GM12864 (cell line): ENCODE measurements around the gene ADRB2.
A peak's percentile ranks its signal among the peaks of the same experiment; 100 is the strongest.

ENCODE experiments used
- DNase-seq: peaks from one replicate; pipeline ENCODE4 v3.0.0-alpha.2; 2011; ENCODE audit warnings: low read depth
- H3K4me3 ChIP-seq: 2 replicates; pipeline ENCODE4 v1.5.1; 2011; ENCODE audit warnings: mild to moderate bottlenecking, low read depth, low read length, control low read depth
- TF ChIP-seq, protein P1 (sequence below): IDR thresholded peaks from 2 replicates; pipeline ENCODE4 v1.5.1; 2011; ENCODE audit warnings: low read depth, mild to moderate bottlenecking, moderate library complexity, low read length, control low read depth, inconsistent platforms; ENCODE audit errors: missing control alignments

The ADRB2 gene

DNA sequence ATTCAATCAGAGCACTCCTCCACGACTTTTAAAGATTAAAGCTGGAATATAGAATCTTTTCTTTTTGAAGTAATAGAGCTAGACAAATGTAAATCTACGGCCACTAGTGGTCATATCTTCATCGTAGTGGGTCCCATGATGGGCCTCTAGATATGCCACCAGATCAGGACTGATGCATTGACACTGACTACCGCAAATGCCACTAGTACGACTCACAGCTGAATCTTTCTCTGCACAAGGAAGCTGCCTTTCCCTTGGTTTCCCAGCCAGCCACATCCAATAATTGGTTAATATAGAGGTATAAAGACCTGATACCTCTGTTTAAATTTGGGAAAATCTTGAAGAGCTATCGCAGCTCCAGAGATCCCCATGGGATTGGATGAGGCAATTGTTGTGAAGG lies 37.8 kb upstream of the ADRB2 start:
- TF ChIP-seq, protein P1, sequence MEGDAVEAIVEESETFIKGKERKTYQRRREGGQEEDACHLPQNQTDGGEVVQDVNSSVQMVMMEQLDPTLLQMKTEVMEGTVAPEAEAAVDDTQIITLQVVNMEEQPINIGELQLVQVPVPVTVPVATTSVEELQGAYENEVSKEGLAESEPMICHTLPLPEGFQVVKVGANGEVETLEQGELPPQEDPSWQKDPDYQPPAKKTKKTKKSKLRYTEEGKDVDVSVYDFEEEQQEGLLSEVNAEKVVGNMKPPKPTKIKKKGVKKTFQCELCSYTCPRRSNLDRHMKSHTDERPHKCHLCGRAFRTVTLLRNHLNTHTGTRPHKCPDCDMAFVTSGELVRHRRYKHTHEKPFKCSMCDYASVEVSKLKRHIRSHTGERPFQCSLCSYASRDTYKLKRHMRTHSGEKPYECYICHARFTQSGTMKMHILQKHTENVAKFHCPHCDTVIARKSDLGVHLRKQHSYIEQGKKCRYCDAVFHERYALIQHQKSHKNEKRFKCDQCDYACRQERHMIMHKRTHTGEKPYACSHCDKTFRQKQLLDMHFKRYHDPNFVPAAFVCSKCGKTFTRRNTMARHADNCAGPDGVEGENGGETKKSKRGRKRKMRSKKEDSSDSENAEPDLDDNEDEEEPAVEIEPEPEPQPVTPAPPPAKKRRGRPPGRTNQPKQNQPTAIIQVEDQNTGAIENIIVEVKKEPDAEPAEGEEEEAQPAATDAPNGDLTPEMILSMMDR: no peak
- no peak for DNase-seq
- H3K4me3 ChIP-seq: no peak overlapping the region

DNA sequence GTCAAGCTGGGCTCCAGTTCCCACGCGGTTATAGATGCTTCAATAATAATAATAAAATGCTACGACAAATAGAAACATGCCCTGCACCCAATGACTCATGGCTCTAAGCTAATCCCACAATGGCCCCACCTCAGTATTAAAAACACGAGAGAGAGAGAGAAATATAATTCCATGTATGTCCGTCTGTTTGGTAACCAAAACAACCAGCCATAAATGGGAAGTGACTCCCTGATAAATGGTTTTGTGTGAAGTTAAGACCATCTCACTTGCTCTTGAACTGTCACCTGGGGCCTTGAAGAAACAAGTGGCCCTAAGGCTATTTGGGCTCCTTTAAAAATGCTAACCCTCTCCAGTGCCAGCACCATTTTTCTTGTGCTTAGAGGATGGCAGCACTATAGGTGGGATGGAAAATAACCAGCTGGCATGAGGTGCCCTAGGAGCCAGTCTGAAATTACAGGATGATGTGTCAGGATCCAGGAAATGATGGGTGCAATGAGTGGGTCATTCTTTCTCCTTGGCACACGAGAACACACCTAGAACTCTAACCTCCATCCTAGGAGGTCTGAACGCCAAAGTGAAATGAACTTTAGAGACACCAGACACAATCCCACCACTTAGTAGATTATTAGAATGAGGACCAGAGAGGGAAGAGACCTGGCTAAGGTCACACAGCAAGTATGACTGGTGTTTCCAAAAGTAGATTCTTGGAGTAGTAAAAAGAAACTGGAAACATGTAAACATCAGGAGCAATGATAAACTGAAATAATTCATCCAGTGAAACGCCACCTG lies 35.7 kb upstream of the ADRB2 start:
- H3K4me3 ChIP-seq: no peak overlapping the region
- no peak for DNase-seq
- TF ChIP-seq, protein P1: no peak

DNA sequence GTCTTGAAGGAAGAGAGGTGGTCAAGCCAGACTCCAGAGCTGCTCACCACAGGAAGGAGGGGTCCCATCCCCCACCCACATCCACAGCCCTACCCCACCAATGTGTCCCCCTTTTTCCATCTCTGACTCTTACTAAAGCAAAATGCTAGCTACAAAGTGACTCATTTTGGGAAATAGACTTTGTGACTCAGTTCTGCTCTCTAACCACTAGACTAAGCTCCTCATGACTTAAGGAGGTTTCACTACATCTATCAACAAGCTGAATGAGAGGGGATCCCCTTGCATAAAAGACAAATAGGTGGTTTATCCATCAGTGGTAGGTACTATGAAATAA lies 35.1 kb upstream of the ADRB2 start:
- DNase-seq: peak; percentile 58

DNA sequence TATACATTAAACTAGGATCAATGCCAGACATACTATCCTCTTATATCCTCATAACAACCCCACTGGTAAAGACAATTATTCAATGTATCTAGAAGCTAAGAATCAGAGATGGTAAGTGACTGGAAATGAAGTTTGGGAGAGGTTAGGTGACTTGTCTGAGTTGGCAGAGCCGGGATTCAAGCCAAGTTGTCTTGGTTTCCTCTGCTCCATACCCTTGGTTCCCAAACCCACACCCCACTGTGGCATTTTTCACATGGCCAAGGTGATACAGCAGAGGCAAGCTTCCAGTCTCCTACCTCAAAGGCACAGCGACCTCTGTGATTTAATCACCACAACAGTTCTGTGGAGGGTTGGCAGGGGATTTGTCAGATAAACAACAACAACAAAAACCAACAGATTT lies 34.7 kb upstream of the ADRB2 start:
- H3K4me3 ChIP-seq: no peak overlapping the region
- DNase-seq: no peak
- TF ChIP-seq, protein P1: no peak

More for the DNA sequence above, 35.1 kb upstream of the ADRB2 start:
- no peak overlapping the region for H3K4me3 ChIP-seq
- TF ChIP-seq, protein P1: no peak

DNA sequence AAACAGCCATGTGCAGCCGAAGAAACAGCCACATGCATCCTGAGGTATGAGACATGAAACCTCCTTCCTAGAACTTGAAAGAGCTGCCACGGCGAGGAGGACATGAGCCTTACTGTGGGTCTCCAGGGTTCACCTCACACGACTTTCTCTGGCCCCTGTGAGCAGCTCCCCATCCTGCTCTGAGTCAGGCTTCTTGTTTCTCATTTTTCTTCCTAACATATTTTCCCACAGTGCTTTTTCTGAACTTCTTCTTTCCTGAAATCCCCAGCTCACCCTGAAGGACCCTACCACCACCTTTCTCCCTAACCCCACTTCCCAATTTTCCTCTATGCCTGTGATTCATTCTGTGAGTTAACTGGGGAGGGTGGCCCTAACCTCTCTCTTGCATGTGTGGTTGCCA lies 33.7 kb upstream of the ADRB2 start:
- TF ChIP-seq, protein P1: no peak
- no peak overlapping the region for H3K4me3 ChIP-seq
- no peak for DNase-seq

DNA sequence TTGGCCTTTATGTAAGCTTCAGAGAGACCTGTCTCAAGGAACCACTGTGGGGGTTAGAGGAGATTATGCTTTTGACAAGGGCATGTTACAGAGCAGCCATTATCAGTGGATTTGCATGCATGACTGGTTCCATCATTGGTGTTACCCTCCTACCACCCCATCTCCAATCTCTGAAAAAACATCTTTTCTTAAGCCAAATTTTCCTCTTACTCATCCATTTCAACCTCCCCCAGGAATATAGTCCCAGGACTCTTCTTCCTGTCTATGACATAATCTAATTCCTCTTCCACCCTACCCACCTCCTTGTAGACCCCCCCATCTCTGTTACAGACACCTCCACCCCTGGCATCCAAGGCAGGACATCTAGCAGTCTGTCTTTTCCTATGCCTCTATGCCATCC lies 33.1 kb upstream of the ADRB2 start:
- DNase-seq: no peak
- TF ChIP-seq, protein P1: no peak
- no peak overlapping the region for H3K4me3 ChIP-seq

DNA sequence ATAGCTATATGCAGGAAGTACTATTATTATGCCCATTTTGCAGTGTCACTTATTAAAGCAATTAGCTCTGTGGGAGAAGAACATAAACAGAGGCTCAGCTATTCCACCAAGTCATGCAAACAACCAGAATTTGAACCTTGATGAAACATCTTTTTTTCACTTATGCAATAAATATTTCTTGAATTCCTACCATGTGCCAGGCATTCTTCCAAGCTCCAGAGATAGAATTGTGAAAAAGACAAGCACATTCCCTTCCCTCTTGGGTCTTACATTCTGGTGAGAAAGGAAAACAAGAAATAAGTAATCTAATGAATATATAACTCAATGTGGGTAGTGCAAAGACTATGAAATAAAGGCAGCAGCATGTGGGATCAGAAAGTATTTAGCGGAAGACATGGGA lies 32.1 kb upstream of the ADRB2 start:
- TF ChIP-seq, protein P1: no peak
- DNase-seq: no peak

More for the DNA sequence above, 32.1 kb upstream of the ADRB2 start:
- H3K4me3 ChIP-seq: no peak overlapping the region
